DND-41 (cell line): ENCODE results near the gene EHMT1.

Experiments
- CTCF ChIP-seq: IDR thresholded peaks from 2 replicates; pipeline ENCODE4 v1.5.1; 2012; ENCODE audit warnings: borderline replicate concordance, low read length, moderate library complexity, mild to moderate bottlenecking; ENCODE audit not compliant: poor library complexity, severe bottlenecking; ENCODE audit errors: extremely low read depth
- EZH2 ChIP-seq: IDR thresholded peaks from 3 replicates; pipeline ENCODE4 v1.6.1; 2012; ENCODE audit warnings: borderline replicate concordance, low read depth, mild to moderate bottlenecking, moderate library complexity, low read length, inconsistent platforms; ENCODE audit not compliant: severe bottlenecking

- TF ChIP-seq CTCF (no peak), EZH2 (no peak)
Observed at GRCh38 chr9:137606005-137606621, 12.7 kb upstream of the EHMT1 start.
